Measurements from ENCODE around the gene LDHA. TPM values are rescaled to one million over a fixed set of nuclear protein-coding genes. Genes with fewer than 3 reads are reported as not detected.

Gene LDHA
- total and polyA plus RNA-seq, 9 of the 15 experiments (the other 6 are each of a cell fraction or from before 2014, with no cell fraction given), result 535 to 3,001 (median 926) TPM

GRCh38 chr11:18390088-18390487 is 4.3 kb upstream of the LDHA start (continued):
- peak; percentile 67; the same call in 1 of the 2 replicates for TF ChIP-seq MAFK (IDR thresholded peaks at IDR 0.05; ENCODE audit: low read length)
- peak; percentile 82 for TF ChIP-seq ZNF316 (IDR thresholded peaks at IDR 0.05)
- TF ChIP-seq CREM (IDR thresholded peaks at IDR 0.05; ENCODE audit: low read depth), result no peak
- peak; percentile 54; the same call in 1 of the 2 replicates for TF ChIP-seq MAFF (IDR thresholded peaks at IDR 0.05; ENCODE audit: low read length)
- TF ChIP-seq E2F8 (IDR thresholded peaks at IDR 0.05; ENCODE audit: low read depth, partially characterized antibody), result no peak
- peak; percentile 71 for TF ChIP-seq MAFG (tag; conservative IDR thresholded peaks at IDR 0.05)
- no peak for TF ChIP-seq ZNF79 (CRISPR knock-in tag; IDR thresholded peaks at IDR 0.05; ENCODE audit: low read depth)

GRCh38 chr11:18392434-18393321 is 1.7 kb upstream of the LDHA start:
- ChIA-PET POLR2A (interaction anchor here (0.5 to 2.3 kb wide), 4 partner anchors 9 to 25 kb away, joined by 3 to 12 read pairs (median 6); no protein-coding TSS in a partner anchor), CTCF (ENCODE audit: low intra/inter-chr PET ratio) (no interaction called here)
- Histone ChIP-seq H3K4me1 (replicated peaks in 1 of 2; ENCODE audit: control insufficient read depth in 2 of 2, insufficient read depth in 2 of 2, low read length in 2 of 2) (peaks cover 13 to 21% of the 10 kb centered on the region in 2 experiments), H3K79me2 (ENCODE audit: control insufficient read depth, insufficient read depth, low read length) (peaks cover 41% of the 10 kb centered on the region), H3K27me3 (ENCODE audit: control insufficient read depth in 2 of 2, insufficient read depth in 2 of 2, low read length in 2 of 2) (no peaks in the 10 kb centered on the region), H3K36me3 (ENCODE audit: control insufficient read depth, insufficient read depth, low read length) (peaks cover 24% of the 10 kb centered on the region), H2AFZ (ENCODE audit: low read depth, low read length) (peak overlapping the region; percentile 18; the same call in 1 of the 2 replicates), H3K4me3 (no peak overlapping the region), H4K20me1 (replicated peaks; ENCODE audit: control insufficient read depth, insufficient read depth, low read length) (peaks cover 23% of the 10 kb centered on the region), H3K4me2 (ENCODE audit: insufficient read depth, low read length) (no peak overlapping the region), H3K9me1 (ENCODE audit: control insufficient read depth, insufficient read depth, low read length) (no peaks in the 10 kb centered on the region), H3K27ac (ENCODE audit: extremely low read depth, low read depth, low read length) (peak overlapping the region; percentile 94), H3K9ac (ENCODE audit: insufficient read depth in 1 of 2, low read depth in 2 of 2, low read length in 2 of 2) (peak overlapping the region; percentile 8 to 66; a peak in 2 of 4 replicates), H3K9me3 (replicated peaks; ENCODE audit: control insufficient read depth, insufficient read depth, low read depth, low read length) (no peaks in the 10 kb centered on the region)
- DNase-seq (ENCODE audit: extremely low read depth in 1 of 4, low spot score in 3 of 4), result peak in 1 of 4 experiments; percentile 32
- intact Hi-C loops (cut with micrococcal nuclease), result loop anchor here (10.0 kb wide), 1 partner anchor 252 kb away; no protein-coding TSS in a partner anchor
- ATAC-seq, result no peak
- no peak for FAIRE-seq
- 56% methylated on average over 4 of the region's 4 CpGs for WGBS (ENCODE audit: insufficient coverage, low coverage, missing lambda C conversion rate)
- BruUV-seq (replicated peaks), result no TSS peak
- in situ Hi-C loops (cut with MboI), result no loop called here
- TF ChIP-seq TAL1 (IDR thresholded peaks at IDR 0.05), result no peak
- TF ChIP-seq TARDBP (IDR thresholded peaks at IDR 0.05), result no peak
- TF ChIP-seq JUND (IDR thresholded peaks at IDR 0.05; ENCODE audit: borderline replicate concordance, low read depth, low read length), result peak; percentile 59; the same call in 1 of the 2 replicates
- TF ChIP-seq JUND (tag; IDR thresholded peaks at IDR 0.05; ENCODE audit: borderline replicate concordance, low read depth, low read length), result no peak; the same call in 2 of the 3 replicates
- TF ChIP-seq JUN (IDR thresholded peaks at IDR 0.05; ENCODE audit: borderline replicate concordance, low read depth, low read length), result peak; percentile 35; the same call in 1 of the 2 replicates
- no peak for TF ChIP-seq JUN (CRISPR knock-in tag; IDR thresholded peaks at IDR 0.05; ENCODE audit: borderline replicate concordance)
- TF ChIP-seq FOSL1 (tag; conservative IDR thresholded peaks at IDR 0.05), result 0 out of 2 replicates have a peak, but pooled peaks have one; percentile 24
- 0 out of 2 replicates have a peak, but pooled peaks have one; percentile 19 for TF ChIP-seq SMARCA4 (IDR thresholded peaks at IDR 0.05)
